ENCODE measurements around the gene VEZF1.

DNA sequence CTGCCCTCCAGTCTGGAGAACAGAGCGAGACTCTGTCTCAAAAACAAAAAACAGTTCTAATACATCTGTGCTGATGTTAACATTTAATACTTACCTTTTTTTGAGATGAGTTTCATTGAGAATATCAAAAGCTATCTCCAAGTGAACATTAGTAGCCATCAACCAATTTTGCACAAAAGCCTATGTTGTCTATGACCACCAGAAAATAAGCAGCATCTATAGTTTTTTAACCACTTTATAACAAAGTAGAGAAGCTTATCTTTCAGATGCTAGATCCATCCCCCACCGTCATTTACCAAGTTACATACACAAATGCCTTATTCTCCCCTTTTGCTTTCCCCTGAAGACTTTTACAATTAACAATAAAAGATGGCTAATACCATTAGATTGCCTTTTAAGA is 14.9 kb upstream of the VEZF1 start:
- TF ChIP-seq, protein P1, sequence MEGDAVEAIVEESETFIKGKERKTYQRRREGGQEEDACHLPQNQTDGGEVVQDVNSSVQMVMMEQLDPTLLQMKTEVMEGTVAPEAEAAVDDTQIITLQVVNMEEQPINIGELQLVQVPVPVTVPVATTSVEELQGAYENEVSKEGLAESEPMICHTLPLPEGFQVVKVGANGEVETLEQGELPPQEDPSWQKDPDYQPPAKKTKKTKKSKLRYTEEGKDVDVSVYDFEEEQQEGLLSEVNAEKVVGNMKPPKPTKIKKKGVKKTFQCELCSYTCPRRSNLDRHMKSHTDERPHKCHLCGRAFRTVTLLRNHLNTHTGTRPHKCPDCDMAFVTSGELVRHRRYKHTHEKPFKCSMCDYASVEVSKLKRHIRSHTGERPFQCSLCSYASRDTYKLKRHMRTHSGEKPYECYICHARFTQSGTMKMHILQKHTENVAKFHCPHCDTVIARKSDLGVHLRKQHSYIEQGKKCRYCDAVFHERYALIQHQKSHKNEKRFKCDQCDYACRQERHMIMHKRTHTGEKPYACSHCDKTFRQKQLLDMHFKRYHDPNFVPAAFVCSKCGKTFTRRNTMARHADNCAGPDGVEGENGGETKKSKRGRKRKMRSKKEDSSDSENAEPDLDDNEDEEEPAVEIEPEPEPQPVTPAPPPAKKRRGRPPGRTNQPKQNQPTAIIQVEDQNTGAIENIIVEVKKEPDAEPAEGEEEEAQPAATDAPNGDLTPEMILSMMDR (IDR thresholded peaks at IDR 0.05; ENCODE audit: borderline replicate concordance, extremely low read depth, low read length, poor library complexity, severe bottlenecking) = no peak
- no peak for TF ChIP-seq EZH2 (IDR thresholded peaks at IDR 0.05; ENCODE audit: borderline replicate concordance, low read depth, low read length, severe bottlenecking)
